ENCODE results near the gene CELF4.

GRCh38 chr18:37471637-37472036 lies 94.0 kb downstream of the CELF4 start:
- TF ChIP-seq CTCF (IDR thresholded peaks at IDR 0.05) (no peak), POLR2A (IDR thresholded peaks at IDR 0.05) (no peak)

Data from body of pancreas (tissue), 4 donors.